Heart left ventricle (tissue), 13 donors: ENCODE data around the gene ITSN1.

ENCODE experiments used
- CTCF ChIP-seq, 12 donors: fragments of 200-600 bp; sonication (generic) in 4 of 12; IDR thresholded peaks; one replicate each; pipeline versions ENCODE4 v1.5.0 to v1.8.0; 2018 to 2022; ENCODE audit warnings: antibody characterized with exemption in 12 of 12, mild to moderate bottlenecking in 5 of 12
- POLR2A ChIP-seq, 2 donors: fragments of 450-650 bp; IDR thresholded peaks; one replicate each; pipeline ENCODE4 v1.6.1; 2017; ENCODE audit warnings: antibody characterized with exemption in 2 of 2, mild to moderate bottlenecking in 2 of 2, moderate library complexity in 2 of 2
- donor health status: ischemic (EF 13 %, LVEDD 7.1; RV severe dilation, severe dysfunction).
- donor health status: DM: no; HTN: yes; CAD: no.
- donor health status: DM: no; HTN: no; CAD: no.
- donor health status: ischemic (EF 25% LVEDD 6.9; RV normal size, moderate dysfunction).
- donor health status: ischemic (EF 25% LVEDD 5.7; RV mildly dilated, moderate dysfunction).
- donor health status: ischemic (EF 35%, LVEDD 5.7; RV mildly dilated, moderate dysfunction).
- donor health status: nonischemic (EF 11% LVEDD 7.7; RV severe dilation, severe dysfunction).
- donor health status: DM: yes; HTN: yes; CAD: no.
- donor health status: PGD.
- donor health status: ischemic (EF 29% LVEDD 5.4; RV normal size, mild dysfunction).
- donor health status: nonischemic (EF 23%, LVEDD 6.1; RV moderate dilation, normal function).

GRCh38 chr21:33734818-33735217, 92.5 kb downstream of the ITSN1 start:
- no peak for TF ChIP-seq CTCF (IDR thresholded peaks at IDR 0.05)
- TF ChIP-seq POLR2A (IDR thresholded peaks at IDR 0.05), result no peak
